Liver (tissue), 9 donors: ENCODE measurements around the gene TTC21A. TPM values are rescaled to one million over a fixed set of nuclear protein-coding genes. Genes with fewer than 3 reads are reported as not detected.

Experiments used
- DNase-seq: peaks from one replicate; pipeline ENCODE4 v3.0.0-alpha.2; 2017; ENCODE audit warnings: low spot score
- H3K27ac ChIP-seq, 2 donors: one replicate each; pipeline ENCODE4 v1.7.0; 2013; ENCODE audit warnings: inconsistent platforms in 2 of 2, low read length in 2 of 2, control low read depth in 1 of 2, low read depth in 1 of 2, mild to moderate bottlenecking in 1 of 2
- H3K27me3 ChIP-seq, 4 donors: one replicate each; pipeline versions ENCODE4 v1.6.1 to v1.7.0; 2013; ENCODE audit warnings: low read length in 3 of 4, inconsistent platforms in 1 of 4, mild to moderate bottlenecking in 1 of 4, moderate library complexity in 1 of 4; ENCODE audit not compliant: control insufficient read depth in 4 of 4, insufficient read depth in 4 of 4
- H3K36me3 ChIP-seq, 4 donors: one replicate each; pipeline versions ENCODE4 v1.6.1 to v1.7.0; 2013; ENCODE audit warnings: low read length in 3 of 4, mild to moderate bottlenecking in 3 of 4, low read depth in 1 of 4, moderate library complexity in 1 of 4; ENCODE audit not compliant: control insufficient read depth in 4 of 4, insufficient read depth in 3 of 4
- H3K4me1 ChIP-seq, 4 donors: one replicate each; pipeline versions ENCODE4 v1.6.1 to v1.7.0; 2013; ENCODE audit warnings: low read length in 3 of 4, mild to moderate bottlenecking in 3 of 4, moderate library complexity in 1 of 4; ENCODE audit not compliant: control insufficient read depth in 4 of 4, insufficient read depth in 4 of 4
- H3K4me3 ChIP-seq, 3 donors: one replicate each; pipeline versions ENCODE4 v1.6.1 to v1.7.0; 2013; ENCODE audit warnings: low read length in 3 of 3, control low read depth in 1 of 3, low read depth in 1 of 3, mild to moderate bottlenecking in 1 of 3
- H3K9ac ChIP-seq, 2 donors: one replicate each; pipeline ENCODE4 v1.7.0; 2013; ENCODE audit warnings: low read length in 2 of 2, mild to moderate bottlenecking in 2 of 2, moderate library complexity in 2 of 2, control low read depth in 1 of 2, low read depth in 1 of 2
- H3K9me3 ChIP-seq, 4 donors: one replicate each; pipeline versions ENCODE4 v1.6.1 to v1.7.0; 2013; ENCODE audit warnings: low read length in 3 of 4; ENCODE audit not compliant: control insufficient read depth in 4 of 4
- EGR1 ChIP-seq, 2 donors: IDR thresholded peaks; 2 replicates each; pipeline ENCODE4 v1.6.1; 2016 to 2018; ENCODE audit warnings: antibody characterized with exemption in 2 of 2, low read depth in 2 of 2
- FOXA2 ChIP-seq: IDR thresholded peaks from 2 replicates; pipeline ENCODE4 v1.6.1; 2016; ENCODE audit warnings: antibody characterized with exemption
- HNF4A ChIP-seq, 2 donors: conservative IDR thresholded peaks; 2 replicates each; pipeline ENCODE4 v1.6.1; 2016; ENCODE audit warnings: antibody characterized with exemption in 2 of 2, mild to moderate bottlenecking in 2 of 2
- HNF4G ChIP-seq: IDR thresholded peaks from 2 replicates; pipeline ENCODE4 v1.6.1; 2016; ENCODE audit warnings: antibody characterized with exemption
- JUND ChIP-seq, 2 donors: IDR thresholded peaks; 2 replicates each; pipeline ENCODE4 v1.6.1; 2016; ENCODE audit warnings: antibody characterized with exemption in 2 of 2
- NR2F2 ChIP-seq: IDR thresholded peaks from 2 replicates; pipeline ENCODE4 v1.6.1; 2016; ENCODE audit warnings: antibody characterized with exemption
- RAD21 ChIP-seq, 2 donors: IDR thresholded peaks; 2 replicates each; pipeline ENCODE4 v1.6.1; 2016; ENCODE audit warnings: antibody characterized with exemption in 2 of 2, mild to moderate bottlenecking in 2 of 2
- RXRA ChIP-seq, 2 donors: IDR thresholded peaks; 2 replicates each; pipeline ENCODE4 v1.6.1; 2017 to 2018; ENCODE audit warnings: antibody characterized with exemption in 2 of 2, mild to moderate bottlenecking in 1 of 2
- SP1 ChIP-seq: IDR thresholded peaks from 2 replicates; pipeline ENCODE4 v1.6.1; 2018; ENCODE audit warnings: antibody characterized with exemption, mild to moderate bottlenecking
- TAF1 ChIP-seq: conservative IDR thresholded peaks from 2 replicates; pipeline ENCODE4 v1.6.1; 2016; ENCODE audit warnings: antibody characterized with exemption, mild to moderate bottlenecking
- YY1 ChIP-seq: IDR thresholded peaks from 2 replicates; pipeline ENCODE4 v1.6.1; 2016; ENCODE audit warnings: antibody characterized with exemption, mild to moderate bottlenecking
- WGBS: extraction: QIAGEN DNeasy Blood & Tissue Kit; methylation state at CpG from one replicate; pipeline ENCODE4 v1.1.7; 2013; 5-methylcytosine and 5-hydroxymethylcytosine counted together
- polyA plus RNA-seq, 2 donors: library from polyadenylated mRNA; stranded (reverse) in 1 of 2; unstranded in 1 of 2; fragments of 200-250 nt in 1 of 2; fragments of >200 nt in 1 of 2; fragmentation: Nextera tagmentation in 1 of 2; extraction: Ambion mirVana in 1 of 2; gene quantifications; one replicate each; pipeline versions ENCODE4 v1.2.1 to v1.2.3, GENCODE V29; 2013 to 2015
- total RNA-seq, 2 donors: library from RNA; depleted of rRNA; stranded (reverse); fragments of >200 nt; gene quantifications; one replicate each; pipeline ENCODE4 v1.2.3, GENCODE V29; 2014
- TF ChIP-seq, protein P1 (sequence below): IDR thresholded peaks from 2 replicates; pipeline ENCODE4 v1.6.1; 2016; ENCODE audit warnings: antibody characterized with exemption
- TF ChIP-seq, protein P2 (sequence below): IDR thresholded peaks from 2 replicates; pipeline ENCODE4 v1.6.1; 2016; ENCODE audit warnings: antibody characterized with exemption, mild to moderate bottlenecking
- TF ChIP-seq, protein P3 (sequence below): fragments of 150-350 bp; IDR thresholded peaks from 2 replicates; pipeline ENCODE4 v1.5.1; 2017; ENCODE audit warnings: improper control_type of control experiment, low read depth, low read length; ENCODE audit not compliant: missing input control
- donor health status: healthy.
- donor health status: healthy.
- donor health status: healthy.
- donor health status: healthy.
- donor health status: healthy.

Gene TTC21A
- total and polyA plus RNA-seq, 4 donors: 0.28 to 3.3 (median 1.6) TPM

DNA sequence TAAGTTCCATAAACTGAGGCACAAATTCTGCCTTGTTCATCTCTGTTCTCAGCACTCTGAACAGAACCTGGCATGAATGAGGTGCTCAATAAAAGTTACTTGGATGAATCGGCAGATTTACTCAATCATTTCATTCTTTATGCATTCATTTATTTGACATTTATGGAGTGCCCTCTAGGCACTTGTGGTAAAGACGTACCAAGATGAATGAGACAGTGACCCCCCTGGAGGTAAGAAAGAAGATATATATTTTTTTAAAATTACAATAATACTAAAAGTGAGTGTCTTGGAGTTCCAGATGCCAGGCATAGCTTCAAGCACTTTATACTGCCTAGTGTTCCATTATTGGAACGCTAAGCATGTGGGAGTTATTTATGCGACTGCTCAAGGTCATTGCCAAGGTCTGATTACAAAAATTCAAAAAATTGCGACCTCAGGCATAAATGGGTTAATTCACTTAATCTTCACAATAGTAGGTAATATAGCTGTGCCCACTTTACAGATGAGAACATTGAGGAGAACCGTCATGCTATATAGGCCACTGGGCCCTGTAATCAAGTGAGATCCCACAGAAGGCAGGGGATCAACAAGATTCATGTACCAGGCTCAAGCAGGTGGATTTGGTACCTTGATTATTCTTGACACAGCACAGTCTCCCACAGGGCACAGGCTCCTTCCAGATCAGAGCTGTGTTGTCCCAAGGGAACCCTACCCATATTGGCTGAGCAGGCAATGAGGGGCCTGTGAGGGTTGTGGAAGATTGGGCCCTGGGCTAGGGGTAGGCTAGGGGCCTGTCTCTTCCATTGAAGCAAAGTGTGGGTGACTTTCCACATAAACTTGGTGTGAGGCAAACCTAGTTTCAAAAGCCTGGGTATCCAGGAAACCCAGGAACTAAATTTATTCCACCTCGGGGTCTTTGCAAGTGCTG lies 74.2 kb downstream of the TTC21A start:
- H3K27me3 ChIP-seq: no peaks in the 10 kb centered on the region
- no peaks in the 10 kb centered on the region for H3K9me3 ChIP-seq
- H3K36me3 ChIP-seq: no peaks in the 10 kb centered on the region
- peaks cover 9 to 34% (median 24%) of the 10 kb centered on the region in 4 donors for H3K4me1 ChIP-seq
- WGBS: 82% methylated on average over 7 of the region's 7 CpGs
- DNase-seq: no peak
- peak overlapping the region in 1 of 2 donors; percentile 5 for H3K9ac ChIP-seq
- peak overlapping the region; percentile 55 to 75 for H3K27ac ChIP-seq
- no peak overlapping the region for H3K4me3 ChIP-seq
- TF ChIP-seq RXRA (IDR thresholded peaks at IDR 0.05) (no peak), FOXA2 (no peak), TAF1 (no peak)

DNA sequence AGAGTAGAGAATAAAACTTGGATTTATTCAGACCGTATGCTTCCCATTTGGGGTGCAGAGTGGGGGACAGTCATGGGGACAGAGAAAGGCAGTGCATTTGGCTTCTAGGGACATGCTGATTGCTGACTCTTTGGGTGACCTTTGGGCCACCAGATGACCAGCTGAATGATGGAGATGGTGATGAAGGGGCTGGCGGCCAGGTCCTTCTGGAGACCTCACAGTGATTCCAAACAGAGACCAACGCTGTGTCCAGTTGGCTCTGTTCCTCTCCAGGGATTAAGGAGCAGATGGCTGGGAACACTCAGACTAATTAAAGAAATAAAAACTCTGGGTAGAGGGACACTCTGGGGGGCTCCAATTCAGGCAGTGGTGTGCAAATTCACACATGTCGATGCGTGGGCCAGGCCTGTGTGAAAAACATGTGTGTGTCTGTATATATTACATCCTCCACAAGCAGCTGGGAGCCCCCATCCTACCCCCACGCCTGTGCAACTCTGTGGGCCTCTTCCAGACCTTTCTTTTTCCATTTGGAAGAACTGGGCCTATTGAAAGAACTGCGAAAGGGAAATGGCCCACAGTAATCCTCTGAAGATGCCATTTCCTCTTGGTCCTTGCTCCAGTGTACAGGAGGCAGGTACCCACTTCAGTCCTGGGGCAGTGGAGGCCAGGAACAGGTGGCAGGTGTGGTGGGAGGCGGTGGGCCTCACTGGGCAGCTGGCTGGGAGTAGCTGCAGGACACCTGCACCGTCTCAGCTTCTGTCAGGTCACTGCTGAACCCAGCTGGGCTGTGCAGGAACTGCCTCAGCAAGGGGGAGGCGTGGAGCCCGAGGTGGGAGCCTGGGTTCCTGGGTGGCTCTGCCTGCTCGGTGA lies 76.0 kb downstream of the TTC21A start:
- no peak for TF ChIP-seq SP1
- TF ChIP-seq TAF1: no peak
- no peak for TF ChIP-seq EGR1 (IDR thresholded peaks at IDR 0.05; ENCODE audit: low read depth in 2 of 2)
- TF ChIP-seq FOXA2: no peak
- no peak for TF ChIP-seq YY1
- no peak for TF ChIP-seq HNF4A (conservative IDR thresholded peaks at IDR 0.05)
- no peak for TF ChIP-seq HNF4G
- TF ChIP-seq, protein P1, sequence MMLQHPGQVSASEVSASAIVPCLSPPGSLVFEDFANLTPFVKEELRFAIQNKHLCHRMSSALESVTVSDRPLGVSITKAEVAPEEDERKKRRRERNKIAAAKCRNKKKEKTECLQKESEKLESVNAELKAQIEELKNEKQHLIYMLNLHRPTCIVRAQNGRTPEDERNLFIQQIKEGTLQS: no peak
- no peak for TF ChIP-seq RAD21 (IDR thresholded peaks at IDR 0.05)
- TF ChIP-seq JUND (IDR thresholded peaks at IDR 0.05): no peak
- TF ChIP-seq, protein P2, sequence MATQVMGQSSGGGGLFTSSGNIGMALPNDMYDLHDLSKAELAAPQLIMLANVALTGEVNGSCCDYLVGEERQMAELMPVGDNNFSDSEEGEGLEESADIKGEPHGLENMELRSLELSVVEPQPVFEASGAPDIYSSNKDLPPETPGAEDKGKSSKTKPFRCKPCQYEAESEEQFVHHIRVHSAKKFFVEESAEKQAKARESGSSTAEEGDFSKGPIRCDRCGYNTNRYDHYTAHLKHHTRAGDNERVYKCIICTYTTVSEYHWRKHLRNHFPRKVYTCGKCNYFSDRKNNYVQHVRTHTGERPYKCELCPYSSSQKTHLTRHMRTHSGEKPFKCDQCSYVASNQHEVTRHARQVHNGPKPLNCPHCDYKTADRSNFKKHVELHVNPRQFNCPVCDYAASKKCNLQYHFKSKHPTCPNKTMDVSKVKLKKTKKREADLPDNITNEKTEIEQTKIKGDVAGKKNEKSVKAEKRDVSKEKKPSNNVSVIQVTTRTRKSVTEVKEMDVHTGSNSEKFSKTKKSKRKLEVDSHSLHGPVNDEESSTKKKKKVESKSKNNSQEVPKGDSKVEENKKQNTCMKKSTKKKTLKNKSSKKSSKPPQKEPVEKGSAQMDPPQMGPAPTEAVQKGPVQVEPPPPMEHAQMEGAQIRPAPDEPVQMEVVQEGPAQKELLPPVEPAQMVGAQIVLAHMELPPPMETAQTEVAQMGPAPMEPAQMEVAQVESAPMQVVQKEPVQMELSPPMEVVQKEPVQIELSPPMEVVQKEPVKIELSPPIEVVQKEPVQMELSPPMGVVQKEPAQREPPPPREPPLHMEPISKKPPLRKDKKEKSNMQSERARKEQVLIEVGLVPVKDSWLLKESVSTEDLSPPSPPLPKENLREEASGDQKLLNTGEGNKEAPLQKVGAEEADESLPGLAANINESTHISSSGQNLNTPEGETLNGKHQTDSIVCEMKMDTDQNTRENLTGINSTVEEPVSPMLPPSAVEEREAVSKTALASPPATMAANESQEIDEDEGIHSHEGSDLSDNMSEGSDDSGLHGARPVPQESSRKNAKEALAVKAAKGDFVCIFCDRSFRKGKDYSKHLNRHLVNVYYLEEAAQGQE: no peak
- no peak for TF ChIP-seq NR2F2
- TF ChIP-seq, protein P3, sequence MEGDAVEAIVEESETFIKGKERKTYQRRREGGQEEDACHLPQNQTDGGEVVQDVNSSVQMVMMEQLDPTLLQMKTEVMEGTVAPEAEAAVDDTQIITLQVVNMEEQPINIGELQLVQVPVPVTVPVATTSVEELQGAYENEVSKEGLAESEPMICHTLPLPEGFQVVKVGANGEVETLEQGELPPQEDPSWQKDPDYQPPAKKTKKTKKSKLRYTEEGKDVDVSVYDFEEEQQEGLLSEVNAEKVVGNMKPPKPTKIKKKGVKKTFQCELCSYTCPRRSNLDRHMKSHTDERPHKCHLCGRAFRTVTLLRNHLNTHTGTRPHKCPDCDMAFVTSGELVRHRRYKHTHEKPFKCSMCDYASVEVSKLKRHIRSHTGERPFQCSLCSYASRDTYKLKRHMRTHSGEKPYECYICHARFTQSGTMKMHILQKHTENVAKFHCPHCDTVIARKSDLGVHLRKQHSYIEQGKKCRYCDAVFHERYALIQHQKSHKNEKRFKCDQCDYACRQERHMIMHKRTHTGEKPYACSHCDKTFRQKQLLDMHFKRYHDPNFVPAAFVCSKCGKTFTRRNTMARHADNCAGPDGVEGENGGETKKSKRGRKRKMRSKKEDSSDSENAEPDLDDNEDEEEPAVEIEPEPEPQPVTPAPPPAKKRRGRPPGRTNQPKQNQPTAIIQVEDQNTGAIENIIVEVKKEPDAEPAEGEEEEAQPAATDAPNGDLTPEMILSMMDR: no peak
- Histone ChIP-seq H3K27me3 (no peaks in the 10 kb centered on the region), H3K9me3 (no peaks in the 10 kb centered on the region), H3K36me3 (no peaks in the 10 kb centered on the region), H3K27ac (no peak overlapping the region), H3K9ac (no peak overlapping the region), H3K4me3 (no peak overlapping the region), H3K4me1 (peaks cover 8 to 22% (median 14%) of the 10 kb centered on the region in 4 donors)
- DNase-seq: no peak
- 93% methylated on average over 12 of the region's 12 CpGs for WGBS
